Measurements from ENCODE around the gene POC1B.

DNA sequence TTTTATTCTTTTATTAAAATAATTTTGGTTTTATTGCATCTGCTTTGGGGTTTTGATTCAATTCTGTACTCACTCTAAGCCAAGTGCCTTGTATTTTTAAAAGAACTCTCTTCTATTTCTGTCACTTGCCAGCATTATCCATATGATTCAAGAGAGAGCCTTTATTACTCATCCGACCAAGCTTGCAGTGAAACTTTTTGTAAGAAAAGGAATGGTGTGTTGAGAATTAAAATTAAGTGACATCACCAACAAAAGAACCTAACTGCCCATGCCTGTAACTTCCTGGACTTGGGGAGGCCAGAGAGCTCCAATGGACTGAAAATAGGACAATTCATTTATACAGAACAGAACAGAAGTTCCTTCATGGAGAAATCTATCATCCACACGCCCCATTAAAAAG, 53.3 kb downstream of the POC1B start:
- TF ChIP-seq, protein P1, sequence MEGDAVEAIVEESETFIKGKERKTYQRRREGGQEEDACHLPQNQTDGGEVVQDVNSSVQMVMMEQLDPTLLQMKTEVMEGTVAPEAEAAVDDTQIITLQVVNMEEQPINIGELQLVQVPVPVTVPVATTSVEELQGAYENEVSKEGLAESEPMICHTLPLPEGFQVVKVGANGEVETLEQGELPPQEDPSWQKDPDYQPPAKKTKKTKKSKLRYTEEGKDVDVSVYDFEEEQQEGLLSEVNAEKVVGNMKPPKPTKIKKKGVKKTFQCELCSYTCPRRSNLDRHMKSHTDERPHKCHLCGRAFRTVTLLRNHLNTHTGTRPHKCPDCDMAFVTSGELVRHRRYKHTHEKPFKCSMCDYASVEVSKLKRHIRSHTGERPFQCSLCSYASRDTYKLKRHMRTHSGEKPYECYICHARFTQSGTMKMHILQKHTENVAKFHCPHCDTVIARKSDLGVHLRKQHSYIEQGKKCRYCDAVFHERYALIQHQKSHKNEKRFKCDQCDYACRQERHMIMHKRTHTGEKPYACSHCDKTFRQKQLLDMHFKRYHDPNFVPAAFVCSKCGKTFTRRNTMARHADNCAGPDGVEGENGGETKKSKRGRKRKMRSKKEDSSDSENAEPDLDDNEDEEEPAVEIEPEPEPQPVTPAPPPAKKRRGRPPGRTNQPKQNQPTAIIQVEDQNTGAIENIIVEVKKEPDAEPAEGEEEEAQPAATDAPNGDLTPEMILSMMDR (IDR thresholded peaks at IDR 0.05), result no peak
- no peak for TF ChIP-seq POLR2A (IDR thresholded peaks at IDR 0.05)
- TF ChIP-seq EP300 (IDR thresholded peaks at IDR 0.05), result no peak
- TF ChIP-seq POLR2AphosphoS5 (IDR thresholded peaks at IDR 0.05), result no peak

All from gastroesophageal sphincter (tissue), 3 donors.